Retinal pigment epithelial cell (primary cell): ENCODE results near the gene ZNF689.

Experiments used
- DNase-seq: peaks from one replicate; pipeline ENCODE4 v3.0.0-alpha.2; 2010; ENCODE audit warnings: low read depth
- H3K4me3 ChIP-seq: 2 replicates; pipeline ENCODE4 v1.5.1; 2011; ENCODE audit warnings: mild to moderate bottlenecking, low read length, control low read depth, moderate library complexity
- CTCF ChIP-seq: conservative IDR thresholded peaks from 2 replicates; pipeline ENCODE4 v1.5.1; 2011; ENCODE audit warnings: low read depth, low read length, control low read depth, inconsistent platforms

The ZNF689 gene

GRCh38 chr16:30655815-30656347, 45.7 kb upstream of the ZNF689 start:
- H3K4me3 ChIP-seq: no peak overlapping the region
- no peak for DNase-seq
- no peak for TF ChIP-seq CTCF

GRCh38 chr16:30654856-30655255, 44.7 kb upstream of the ZNF689 start:
- no peak for DNase-seq
- H3K4me3 ChIP-seq: no peak overlapping the region
- TF ChIP-seq CTCF: no peak

- no peak for TF ChIP-seq CTCF
- no peak overlapping the region for H3K4me3 ChIP-seq
- no peak for DNase-seq
Observed at GRCh38 chr16:30652718-30653117, 42.5 kb upstream of the ZNF689 start.

- no peak for TF ChIP-seq CTCF
- peak overlapping the region; percentile 93 for H3K4me3 ChIP-seq
Observed at GRCh38 chr16:30652005-30652296, 41.8 kb upstream of the ZNF689 start.

GRCh38 chr16:30651124-30652004, 41.2 kb upstream of the ZNF689 start:
- TF ChIP-seq CTCF: peak; percentile 55
- no peak for DNase-seq
- H3K4me3 ChIP-seq: peak overlapping the region; percentile 93

More at GRCh38 chr16:30652005-30652296, 41.8 kb upstream of the ZNF689 start:
- no peak for DNase-seq

- TF ChIP-seq CTCF: no peak
- peak within 1 kb of the TSS; percentile 93 for H3K4me3 ChIP-seq
- peak; percentile 97 for DNase-seq
Observed at GRCh38 chr16:30650369-30651123, 40.4 kb upstream of the ZNF689 start, which contains the start of gene PRR14. TSS of gene PRR14 (plus strand) at chr16:30650960. CDS start at chr16:30651646, 686 bp downstream.
